GM21528 (cell line): ENCODE measurements around the gene PIGU.

Source experiments
- ATAC-seq: cut with Tn5 transposase; IDR thresholded peaks from one replicate; pipeline ENCODE4 v1.9.1; 2021; ENCODE audit warnings: mild to moderate bottlenecking, moderate library complexity; ENCODE audit not compliant: unreplicated experiment, low FRiP score

The PIGU gene

GRCh38 chr20:34708621-34709043 is 31.7 kb upstream of the PIGU start:
- ATAC-seq: peak; percentile 9

- no peak for ATAC-seq
These were observed 30.3 kb upstream of the PIGU start for GRCh38 chr20:34706912-34707784.

- no peak for ATAC-seq
These were observed 29.5 kb upstream of the PIGU start for GRCh38 chr20:34706302-34706875.

GRCh38 chr20:34705397-34706301 is 28.8 kb upstream of the PIGU start:
- ATAC-seq: no peak

GRCh38 chr20:34705008-34705396 is 28.1 kb upstream of the PIGU start:
- no peak for ATAC-seq

GRCh38 chr20:34704177-34705007 is 27.5 kb upstream of the PIGU start, which contains the start of gene TP53INP2:
Gene TP53INP2 (plus strand): TSS chr20:34704344. CDS start chr20:34708740, 4,396 bp downstream.
- ATAC-seq: no peak

- no peak for ATAC-seq
These were observed 26.7 kb upstream of the PIGU start for GRCh38 chr20:34703424-34704176.

- ATAC-seq: no peak
These were observed 26.1 kb upstream of the PIGU start for GRCh38 chr20:34703061-34703423.

- ATAC-seq: no peak
These were observed 24.7 kb upstream of the PIGU start for GRCh38 chr20:34701405-34702085.

GRCh38 chr20:34693414-34693813 is 16.5 kb upstream of the PIGU start:
- ATAC-seq: no peak

GRCh38 chr20:34691838-34692237 is 14.9 kb upstream of the PIGU start:
- no peak for ATAC-seq

GRCh38 chr20:34689486-34689885 is 12.6 kb upstream of the PIGU start:
- ATAC-seq: no peak

GRCh38 chr20:34683667-34684066 is 6.8 kb upstream of the PIGU start:
- no peak for ATAC-seq

GRCh38 chr20:34680586-34681175 is 3.8 kb upstream of the PIGU start:
- ATAC-seq: no peak

- no peak for ATAC-seq
These were observed 775 bp downstream of the PIGU start for GRCh38 chr20:34675993-34676641.

- ATAC-seq: no peak
These were observed 1.3 kb downstream of the PIGU start for GRCh38 chr20:34675561-34675960.

GRCh38 chr20:34673412-34673811 is 3.5 kb downstream of the PIGU start:
- no peak for ATAC-seq

- no peak for ATAC-seq
These were observed 7.8 kb downstream of the PIGU start for GRCh38 chr20:34669094-34669493.
